Retinal pigment epithelial cell (primary cell): Measurements from ENCODE around the gene EDAR.

ENCODE experiments used
- DNase-seq: peaks from one replicate; pipeline ENCODE4 v3.0.0-alpha.2; 2010; ENCODE audit warnings: low read depth
- H3K4me3 ChIP-seq: 2 replicates; pipeline ENCODE4 v1.5.1; 2011; ENCODE audit warnings: mild to moderate bottlenecking, low read length, control low read depth, moderate library complexity
- CTCF ChIP-seq: conservative IDR thresholded peaks from 2 replicates; pipeline ENCODE4 v1.5.1; 2011; ENCODE audit warnings: low read depth, low read length, control low read depth, inconsistent platforms

Gene EDAR

DNA sequence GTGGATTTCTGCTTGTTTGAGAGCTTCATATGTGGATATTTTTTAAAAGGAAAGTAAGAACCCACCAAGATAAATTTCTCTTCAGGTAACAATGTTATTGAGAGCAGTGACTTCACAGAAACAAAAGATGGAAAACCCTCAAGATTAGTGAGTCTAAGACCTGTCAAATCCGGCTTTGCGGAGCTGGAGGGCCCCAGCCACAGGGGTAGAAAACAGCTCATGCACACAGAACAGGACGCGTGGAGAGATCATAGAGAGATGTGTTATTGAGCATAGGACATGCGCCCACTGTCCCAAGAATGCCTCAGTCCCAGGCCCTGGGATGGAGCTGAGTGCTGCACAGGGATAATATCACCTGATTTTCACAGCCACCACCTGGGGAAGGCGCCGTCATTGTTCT lies 21.3 kb downstream of the EDAR start:
- no peak for DNase-seq
- no peak for TF ChIP-seq CTCF
- no peak overlapping the region for H3K4me3 ChIP-seq

- TF ChIP-seq CTCF = no peak
- no peak overlapping the region for H3K4me3 ChIP-seq
- no peak for DNase-seq
Observed at GRCh38 chr2:108965540-108966289, 23.3 kb downstream of the EDAR start.

GRCh38 chr2:108963057-108963456 lies 26.0 kb downstream of the EDAR start:
- no peak for TF ChIP-seq CTCF
- no peak for DNase-seq
- H3K4me3 ChIP-seq = no peak overlapping the region

- no peak for DNase-seq
- H3K4me3 ChIP-seq = no peak overlapping the region
- no peak for TF ChIP-seq CTCF
Observed at GRCh38 chr2:108961796-108962195, 27.2 kb downstream of the EDAR start.

- peak; percentile 10 for TF ChIP-seq CTCF
- no peak for DNase-seq
- H3K4me3 ChIP-seq = no peak overlapping the region
Observed at GRCh38 chr2:108960006-108960405, 29.0 kb downstream of the EDAR start.

DNA sequence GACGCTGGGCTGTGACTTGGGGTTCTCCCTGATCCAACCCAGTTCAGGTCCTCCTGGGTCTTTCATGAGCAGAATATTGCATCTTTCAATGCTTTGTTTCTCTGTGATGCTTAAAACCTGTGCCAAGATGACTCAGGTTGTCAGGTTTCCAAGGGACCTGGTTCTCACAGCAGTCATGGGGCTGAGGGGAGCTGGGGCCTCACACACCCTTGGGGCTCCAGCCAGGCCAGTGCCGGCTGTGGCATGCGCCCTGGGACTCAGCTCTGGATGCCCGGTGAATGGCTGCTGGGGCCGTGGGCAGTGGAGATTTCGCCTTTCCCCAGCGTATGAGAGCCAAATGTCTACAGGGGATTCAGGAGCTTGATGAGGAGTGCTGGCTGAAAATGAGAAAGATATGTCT lies 29.6 kb downstream of the EDAR start:
- no peak for DNase-seq
- TF ChIP-seq CTCF = no peak
- H3K4me3 ChIP-seq = no peak overlapping the region

GRCh38 chr2:108958632-108959341 lies 30.2 kb downstream of the EDAR start:
- no peak for TF ChIP-seq CTCF
- no peak overlapping the region for H3K4me3 ChIP-seq
- no peak for DNase-seq
